ENCODE measurements around the gene MPP7.

Gene MPP7

DNA sequence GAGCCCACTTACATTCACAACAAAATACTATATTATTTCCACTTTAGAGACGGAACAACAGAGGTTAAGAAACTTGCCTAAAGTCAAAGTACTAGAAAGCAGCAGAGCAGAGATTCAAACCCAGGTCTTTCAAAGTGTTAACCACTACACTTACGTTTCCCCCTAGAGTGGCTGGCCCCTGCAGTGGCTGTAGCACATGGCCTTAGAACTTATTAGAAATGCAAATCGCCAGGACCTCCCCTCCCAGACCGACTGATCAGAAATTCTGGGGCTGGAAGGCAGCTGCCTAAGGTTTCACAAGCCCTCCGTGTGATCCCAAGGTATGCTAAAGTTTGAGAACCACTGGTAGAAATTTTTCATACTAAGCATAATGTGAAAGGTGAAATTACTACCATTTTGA, 8.1 kb downstream of the MPP7 start:
- TF ChIP-seq, protein P1, sequence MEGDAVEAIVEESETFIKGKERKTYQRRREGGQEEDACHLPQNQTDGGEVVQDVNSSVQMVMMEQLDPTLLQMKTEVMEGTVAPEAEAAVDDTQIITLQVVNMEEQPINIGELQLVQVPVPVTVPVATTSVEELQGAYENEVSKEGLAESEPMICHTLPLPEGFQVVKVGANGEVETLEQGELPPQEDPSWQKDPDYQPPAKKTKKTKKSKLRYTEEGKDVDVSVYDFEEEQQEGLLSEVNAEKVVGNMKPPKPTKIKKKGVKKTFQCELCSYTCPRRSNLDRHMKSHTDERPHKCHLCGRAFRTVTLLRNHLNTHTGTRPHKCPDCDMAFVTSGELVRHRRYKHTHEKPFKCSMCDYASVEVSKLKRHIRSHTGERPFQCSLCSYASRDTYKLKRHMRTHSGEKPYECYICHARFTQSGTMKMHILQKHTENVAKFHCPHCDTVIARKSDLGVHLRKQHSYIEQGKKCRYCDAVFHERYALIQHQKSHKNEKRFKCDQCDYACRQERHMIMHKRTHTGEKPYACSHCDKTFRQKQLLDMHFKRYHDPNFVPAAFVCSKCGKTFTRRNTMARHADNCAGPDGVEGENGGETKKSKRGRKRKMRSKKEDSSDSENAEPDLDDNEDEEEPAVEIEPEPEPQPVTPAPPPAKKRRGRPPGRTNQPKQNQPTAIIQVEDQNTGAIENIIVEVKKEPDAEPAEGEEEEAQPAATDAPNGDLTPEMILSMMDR (IDR thresholded peaks at IDR 0.05; ENCODE audit: extremely low read depth, missing control alignments), result no peak
- DNase-seq (ENCODE audit: low spot score), result no peak

DNA sequence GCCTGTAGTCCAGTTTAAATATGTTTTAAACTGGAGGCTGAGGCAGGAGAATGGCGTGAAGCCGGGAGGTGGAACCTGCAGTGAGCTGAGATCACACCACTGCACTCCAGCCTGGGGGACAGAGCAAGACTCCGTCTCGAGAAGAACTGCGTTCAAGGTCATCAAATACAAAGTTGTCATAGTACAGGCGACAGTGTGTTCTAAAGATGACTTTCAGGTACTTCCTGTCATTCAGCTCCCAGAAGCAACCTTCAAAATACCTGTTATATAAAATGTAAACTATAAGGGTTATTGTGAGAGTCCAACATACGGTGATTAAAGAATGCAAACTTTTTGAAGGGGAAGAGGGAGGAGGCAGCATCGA, 8.7 kb downstream of the MPP7 start:
- TF ChIP-seq, protein P1 (IDR thresholded peaks at IDR 0.05; ENCODE audit: extremely low read depth, missing control alignments), result no peak
- DNase-seq (ENCODE audit: low spot score), result no peak

DNA sequence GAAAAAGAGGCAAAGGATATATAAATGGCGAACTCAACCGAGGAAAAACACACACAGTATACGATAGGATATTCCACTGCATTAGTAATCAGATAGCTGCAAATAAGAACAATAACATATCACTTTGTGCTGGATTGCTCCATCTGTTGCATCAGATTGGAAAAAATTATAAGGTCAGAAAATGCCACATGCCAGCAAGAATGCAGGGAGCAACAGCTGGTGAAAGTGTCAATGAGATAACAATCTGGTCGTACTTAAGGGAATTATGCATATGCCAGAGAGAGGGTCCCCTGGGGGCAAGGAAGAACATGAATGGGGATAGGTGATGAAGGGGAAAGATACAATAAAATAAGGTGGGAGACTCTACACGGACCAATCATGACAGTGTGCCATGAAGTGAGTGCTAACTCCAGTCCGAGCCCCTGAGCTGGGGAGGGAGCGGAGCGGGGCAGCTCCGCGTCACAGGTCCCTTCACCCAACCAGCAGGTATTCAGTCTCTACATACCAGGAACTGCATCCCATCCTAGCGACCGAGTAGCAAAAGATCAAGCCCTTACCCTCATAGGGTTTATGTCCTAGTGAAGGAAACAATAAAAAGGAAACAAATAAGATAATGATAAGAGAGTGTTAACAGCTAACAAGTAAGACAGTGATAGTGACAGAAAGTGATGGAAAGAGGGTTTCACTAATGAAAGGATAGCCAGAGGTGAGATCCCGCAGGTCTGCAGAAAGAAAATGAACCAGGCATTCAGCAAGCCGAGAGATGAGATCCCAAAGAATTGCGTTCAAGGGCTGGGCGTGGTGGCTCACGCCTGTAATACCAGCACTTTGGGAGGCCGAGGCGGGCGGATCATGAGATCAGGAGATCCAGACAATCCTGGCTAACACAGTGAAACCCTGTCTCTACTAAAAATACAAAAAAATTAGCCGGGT, 9.4 kb downstream of the MPP7 start:
- TF ChIP-seq, protein P1 (IDR thresholded peaks at IDR 0.05; ENCODE audit: extremely low read depth, missing control alignments), result no peak
- no peak for DNase-seq (ENCODE audit: low spot score)

DNA sequence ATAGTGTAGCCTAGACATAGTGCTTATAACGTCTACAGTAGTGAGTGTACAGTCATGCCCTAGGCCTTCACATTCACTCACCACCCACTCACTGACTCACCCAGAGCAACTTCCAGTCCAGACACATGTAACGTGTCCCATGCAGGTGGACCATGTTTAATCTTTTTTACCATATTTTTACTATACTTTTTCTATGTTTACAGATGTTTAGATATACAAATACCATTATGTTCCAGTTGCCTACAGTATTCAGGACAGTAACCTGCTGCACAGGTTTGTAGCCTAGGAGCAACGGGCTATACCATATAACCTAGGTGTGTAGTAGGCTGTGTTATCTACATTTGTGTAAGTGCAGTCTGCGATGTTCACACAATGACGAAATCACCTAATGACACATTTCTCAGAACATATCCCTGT, 11.0 kb downstream of the MPP7 start:
- DNase-seq (ENCODE audit: low spot score), result no peak

DNA sequence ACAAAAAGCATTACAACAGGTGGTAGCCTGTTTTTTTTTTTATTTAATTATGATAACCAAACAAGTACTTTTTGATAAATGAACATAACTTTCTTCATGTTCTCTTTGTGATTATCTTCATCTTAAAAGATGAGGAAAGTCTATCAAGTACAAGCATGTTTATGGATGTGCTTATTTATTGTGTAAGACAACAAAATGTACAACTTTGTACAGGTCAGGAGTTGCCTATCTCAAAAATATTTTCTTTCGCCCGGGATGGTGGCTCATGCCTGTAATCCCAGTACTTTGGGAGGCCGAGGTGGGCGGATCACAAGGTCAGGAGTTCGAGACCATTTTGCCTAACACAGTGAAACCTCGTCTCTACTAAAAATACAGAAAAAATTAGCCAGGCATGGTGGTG, 17.0 kb downstream of the MPP7 start:
- DNase-seq (ENCODE audit: low spot score), result no peak

More for the DNA sequence above, 11.0 kb downstream of the MPP7 start:
- TF ChIP-seq, protein P1 (IDR thresholded peaks at IDR 0.05; ENCODE audit: extremely low read depth, missing control alignments), result no peak

DNA sequence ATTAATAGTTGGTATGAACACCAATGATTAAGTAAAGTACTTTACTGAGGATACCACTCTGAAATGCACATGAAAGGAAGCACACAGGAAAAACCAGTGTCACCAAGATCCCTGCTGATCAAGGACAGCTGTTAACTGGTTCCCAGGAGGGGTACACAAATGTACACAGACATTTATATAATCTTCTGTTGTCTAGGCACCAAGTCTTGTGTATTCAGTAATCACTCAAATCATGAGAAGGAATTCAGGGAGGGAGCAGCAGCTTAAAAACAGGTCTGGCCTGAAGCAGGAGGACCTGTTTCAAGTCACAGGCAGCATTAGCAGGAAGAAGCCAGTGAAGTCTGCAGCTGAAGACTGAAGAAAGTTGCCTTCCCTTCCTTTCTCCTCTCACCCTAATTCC, 18.7 kb downstream of the MPP7 start:
- TF ChIP-seq, protein P1 (IDR thresholded peaks at IDR 0.05; ENCODE audit: extremely low read depth, missing control alignments), result no peak
- no peak for DNase-seq (ENCODE audit: low spot score)

More for the DNA sequence above, 17.0 kb downstream of the MPP7 start:
- TF ChIP-seq, protein P1 (IDR thresholded peaks at IDR 0.05; ENCODE audit: extremely low read depth, missing control alignments), result no peak

DNA sequence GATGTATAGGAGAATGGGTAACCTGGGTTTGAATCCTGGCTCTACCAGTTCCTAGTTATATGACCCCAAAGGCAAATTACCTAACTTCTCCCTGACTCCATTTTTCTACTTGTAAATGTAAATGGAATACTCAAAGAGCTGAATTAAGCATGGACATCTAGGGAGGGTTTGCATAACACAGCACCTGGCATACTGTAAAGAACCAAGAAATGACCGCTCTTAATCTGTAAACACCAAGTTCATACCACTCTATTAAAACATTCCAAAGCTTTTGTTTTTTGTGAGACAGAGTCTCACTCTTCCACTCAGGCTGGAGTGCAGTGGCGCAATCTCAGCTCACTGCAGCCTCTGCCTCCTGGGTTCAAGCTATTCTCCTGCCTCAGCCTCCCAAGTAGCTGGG, 19.6 kb downstream of the MPP7 start:
- TF ChIP-seq, protein P1 (IDR thresholded peaks at IDR 0.05; ENCODE audit: extremely low read depth, missing control alignments), result no peak
- no peak for DNase-seq (ENCODE audit: low spot score)

Data from GM20000 (cell line).